HG03342 (cell line): ENCODE data around the gene INTS7.
"Not testable (repeated sequence)": the region's sequence is repeated elsewhere in the genome, so short reads cannot be mapped to it uniquely, and the experiment has no call there.

Experiments
- ATAC-seq: cut with Tn5 transposase; IDR thresholded peaks from one replicate; pipeline ENCODE4 v1.9.1; 2021; ENCODE audit warnings: mild to moderate bottlenecking, moderate library complexity; ENCODE audit not compliant: unreplicated experiment

The INTS7 gene

GRCh38 chr1:211937422-211937821 is 97.9 kb downstream of the INTS7 start:
- not testable (repeated sequence) for ATAC-seq

GRCh38 chr1:211935448-211935970 is 99.8 kb downstream of the INTS7 start:
- ATAC-seq = peak; percentile 71

- ATAC-seq = no peak
Observed at GRCh38 chr1:211933946-211934714, 101.2 kb downstream of the INTS7 start.

- ATAC-seq = no peak
Observed at GRCh38 chr1:211932933-211933254, 102.5 kb downstream of the INTS7 start.

GRCh38 chr1:211932231-211932932 is 103.0 kb downstream of the INTS7 start:
- ATAC-seq = no peak

- ATAC-seq = no peak
Observed at GRCh38 chr1:211929683-211930082, 105.7 kb downstream of the INTS7 start.

- no peak for ATAC-seq
Observed at GRCh38 chr1:211928993-211929637, 106.2 kb downstream of the INTS7 start.

- no peak for ATAC-seq
Observed at GRCh38 chr1:211928290-211928801, 107.0 kb downstream of the INTS7 start.

- no peak for ATAC-seq
Observed at GRCh38 chr1:211925016-211925415, 110.3 kb downstream of the INTS7 start.

- ATAC-seq = no peak
Observed at GRCh38 chr1:211924256-211924655, 111.1 kb downstream of the INTS7 start.

- no peak for ATAC-seq
Observed at GRCh38 chr1:211923095-211923494, 112.3 kb downstream of the INTS7 start.

GRCh38 chr1:211921579-211922095 is 113.7 kb downstream of the INTS7 start:
- no peak for ATAC-seq

- no peak for ATAC-seq
Observed at GRCh38 chr1:211920602-211921226, 114.6 kb downstream of the INTS7 start.

- ATAC-seq = no peak
Observed at GRCh38 chr1:211920141-211920572, 115.2 kb downstream of the INTS7 start.

- no peak for ATAC-seq
Observed at GRCh38 chr1:211918843-211919414, 116.4 kb downstream of the INTS7 start.

GRCh38 chr1:211916458-211916857 is 118.9 kb downstream of the INTS7 start:
- ATAC-seq = not testable (repeated sequence)

GRCh38 chr1:211915924-211916323 is 119.4 kb downstream of the INTS7 start:
- ATAC-seq = no peak

- ATAC-seq = no peak
Observed at GRCh38 chr1:211912844-211913432, 122.4 kb downstream of the INTS7 start.

- ATAC-seq = no peak
Observed at GRCh38 chr1:211912038-211912437, 123.3 kb downstream of the INTS7 start.

- ATAC-seq = no peak
Observed at GRCh38 chr1:211910913-211911485, 124.4 kb downstream of the INTS7 start.
